DOHH2 (cell line): ENCODE data around the gene ACOX3.
A peak's percentile ranks its signal among the peaks of the same experiment; 100 is the strongest.

Experiments
- H3F3A ChIP-seq: fragments of 200-600 bp; sonication (generic), shearing (Covaris generic); 2 replicates; pipeline ENCODE4 v1.6.0; 2016; ENCODE audit warnings: antibody characterized with exemption, mild to moderate bottlenecking; ENCODE audit not compliant: control insufficient read depth, insufficient read depth
- H3K27ac ChIP-seq: fragments of 200-600 bp; sonication (generic); 2 replicates; pipeline ENCODE4 v1.5.1; 2014; ENCODE audit warnings: low read depth, mild to moderate bottlenecking, low read length, moderate library complexity
- H3K27me3 ChIP-seq: fragments of 200-600 bp; sonication (generic); 2 replicates; pipeline ENCODE4 v1.6.1; 2014; ENCODE audit warnings: mild to moderate bottlenecking, low read length, mixed read lengths; ENCODE audit not compliant: control insufficient read depth
- H3K36me3 ChIP-seq: fragments of 200-600 bp; sonication (generic); 2 replicates; pipeline ENCODE4 v1.6.1; 2014; ENCODE audit warnings: mild to moderate bottlenecking, low read length, moderate library complexity, mixed read lengths; ENCODE audit not compliant: control insufficient read depth
- H3K4me1 ChIP-seq: fragments of 200-600 bp; sonication (generic); 2 replicates; pipeline ENCODE4 v1.6.1; 2014; ENCODE audit warnings: mild to moderate bottlenecking, low read length, mixed read lengths; ENCODE audit not compliant: control insufficient read depth
- H3K4me2 ChIP-seq: fragments of 200-600 bp; sonication (generic); 2 replicates; pipeline ENCODE4 v1.6.0; 2014; ENCODE audit warnings: mild to moderate bottlenecking, low read length, moderate library complexity
- H3K4me3 ChIP-seq: fragments of 200-600 bp; sonication (generic); 2 replicates; pipeline ENCODE4 v1.5.1; 2014; ENCODE audit warnings: mild to moderate bottlenecking, low read length, mixed read lengths
- H3K79me2 ChIP-seq: fragments of 200-600 bp; sonication (generic); 2 replicates; pipeline ENCODE4 v1.6.1; 2014; ENCODE audit warnings: mild to moderate bottlenecking, low read length, mixed read lengths; ENCODE audit not compliant: control insufficient read depth
- H3K9me2 ChIP-seq: fragments of 200-600 bp; sonication (generic); replicated peaks from 2 replicates; pipeline ENCODE4 v1.6.1; 2014; ENCODE audit warnings: mild to moderate bottlenecking, low read length, mixed read lengths; ENCODE audit not compliant: control insufficient read depth
- H3K9me3 ChIP-seq: fragments of 200-600 bp; sonication (generic); 2 replicates; pipeline ENCODE4 v1.6.1; 2014; ENCODE audit warnings: antibody characterized with exemption, low read length, mixed read lengths; ENCODE audit not compliant: control insufficient read depth, insufficient read depth
- H4K20me1 ChIP-seq: fragments of 200-600 bp; sonication (generic); 2 replicates; pipeline ENCODE4 v1.6.0; 2014; ENCODE audit warnings: low read depth, mild to moderate bottlenecking, antibody characterized with exemption, low read length, moderate library complexity; ENCODE audit not compliant: control insufficient read depth, insufficient read depth
- EZH2phosphoT487 ChIP-seq: fragments of 200-600 bp; sonication (generic); IDR thresholded peaks from 2 replicates; pipeline ENCODE4 v1.6.1; 2017; ENCODE audit warnings: borderline replicate concordance, mild to moderate bottlenecking, antibody characterized with exemption, low read length, moderate library complexity, mixed read lengths
- TF ChIP-seq, protein P1 (sequence below): fragments of 200-600 bp; sonication (generic); IDR thresholded peaks from one replicate; pipeline ENCODE4 v1.5.1; 2014; ENCODE audit warnings: antibody characterized with exemption, mild to moderate bottlenecking, low read depth, low read length; ENCODE audit not compliant: poor library complexity, severe bottlenecking

The ACOX3 gene

DNA sequence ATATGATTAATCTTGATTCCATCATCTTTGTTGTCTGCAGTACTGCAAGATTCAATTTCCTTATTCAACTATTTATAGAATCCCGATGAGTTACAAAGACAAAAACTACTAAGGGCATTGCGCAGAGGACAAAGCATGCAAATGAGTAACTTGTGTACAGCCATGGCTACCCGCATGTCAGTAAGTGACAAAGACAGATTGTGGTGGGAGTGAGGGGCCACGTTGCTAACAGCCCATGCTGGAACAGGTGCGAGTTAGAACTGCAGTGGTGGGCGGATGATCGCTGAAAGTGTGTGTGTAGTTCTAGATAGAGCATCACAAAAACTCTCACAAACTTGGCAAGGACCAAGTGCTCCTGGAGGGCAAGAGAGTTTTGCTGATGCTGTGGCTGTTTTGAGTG, 49.5 kb downstream of the ACOX3 start:
- Histone ChIP-seq H3K9me3 (no peaks in the 10 kb centered on the region), H3K27me3 (no peaks in the 10 kb centered on the region), H4K20me1 (no peaks in the 10 kb centered on the region), H3K4me2 (peak overlapping the region; percentile 77), H3F3A (peaks cover 25% of the 10 kb centered on the region), H3K4me3 (peak overlapping the region; percentile 54), H3K9me2 (no peaks in the 10 kb centered on the region), H3K79me2 (no peaks in the 10 kb centered on the region), H3K4me1 (peaks cover 62% of the 10 kb centered on the region), H3K27ac (peak overlapping the region; percentile 97), H3K36me3 (peaks cover 20% of the 10 kb centered on the region)
- no peak for TF ChIP-seq EZH2phosphoT487
- TF ChIP-seq, protein P1, sequence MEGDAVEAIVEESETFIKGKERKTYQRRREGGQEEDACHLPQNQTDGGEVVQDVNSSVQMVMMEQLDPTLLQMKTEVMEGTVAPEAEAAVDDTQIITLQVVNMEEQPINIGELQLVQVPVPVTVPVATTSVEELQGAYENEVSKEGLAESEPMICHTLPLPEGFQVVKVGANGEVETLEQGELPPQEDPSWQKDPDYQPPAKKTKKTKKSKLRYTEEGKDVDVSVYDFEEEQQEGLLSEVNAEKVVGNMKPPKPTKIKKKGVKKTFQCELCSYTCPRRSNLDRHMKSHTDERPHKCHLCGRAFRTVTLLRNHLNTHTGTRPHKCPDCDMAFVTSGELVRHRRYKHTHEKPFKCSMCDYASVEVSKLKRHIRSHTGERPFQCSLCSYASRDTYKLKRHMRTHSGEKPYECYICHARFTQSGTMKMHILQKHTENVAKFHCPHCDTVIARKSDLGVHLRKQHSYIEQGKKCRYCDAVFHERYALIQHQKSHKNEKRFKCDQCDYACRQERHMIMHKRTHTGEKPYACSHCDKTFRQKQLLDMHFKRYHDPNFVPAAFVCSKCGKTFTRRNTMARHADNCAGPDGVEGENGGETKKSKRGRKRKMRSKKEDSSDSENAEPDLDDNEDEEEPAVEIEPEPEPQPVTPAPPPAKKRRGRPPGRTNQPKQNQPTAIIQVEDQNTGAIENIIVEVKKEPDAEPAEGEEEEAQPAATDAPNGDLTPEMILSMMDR, result no peak

DNA sequence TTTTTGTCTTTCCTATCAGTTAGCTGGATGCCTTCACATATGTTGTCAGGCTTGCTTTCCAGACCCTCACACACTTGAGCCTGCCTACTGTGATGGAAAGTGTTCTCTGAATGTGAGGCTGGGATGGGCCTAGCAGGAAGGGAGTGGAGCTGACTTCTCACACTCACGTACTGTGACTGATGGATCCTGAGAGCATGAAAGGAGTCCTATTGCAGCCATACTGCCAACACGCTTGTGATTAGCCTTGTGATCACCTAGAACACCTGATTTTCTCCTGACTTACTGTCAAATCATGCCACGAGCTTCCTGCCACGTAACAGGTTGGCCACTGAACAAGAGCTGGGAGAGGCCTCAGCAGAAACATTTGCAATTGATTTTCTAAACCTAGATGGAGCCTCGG, 49.9 kb downstream of the ACOX3 start:
- H3K4me3 ChIP-seq, result peak overlapping the region; percentile 58
- H4K20me1 ChIP-seq, result no peaks in the 10 kb centered on the region
- no peaks in the 10 kb centered on the region for H3K27me3 ChIP-seq
- H3K9me3 ChIP-seq, result no peaks in the 10 kb centered on the region
- peaks cover 25% of the 10 kb centered on the region for H3F3A ChIP-seq
- H3K4me1 ChIP-seq, result peaks cover 57% of the 10 kb centered on the region
- no peaks in the 10 kb centered on the region for H3K79me2 ChIP-seq
- H3K27ac ChIP-seq, result peak overlapping the region; percentile 97
- no peak for TF ChIP-seq EZH2phosphoT487
- H3K9me2 ChIP-seq, result no peaks in the 10 kb centered on the region
- peak overlapping the region; percentile 77 for H3K4me2 ChIP-seq
- H3K36me3 ChIP-seq, result peaks cover 20% of the 10 kb centered on the region

DNA sequence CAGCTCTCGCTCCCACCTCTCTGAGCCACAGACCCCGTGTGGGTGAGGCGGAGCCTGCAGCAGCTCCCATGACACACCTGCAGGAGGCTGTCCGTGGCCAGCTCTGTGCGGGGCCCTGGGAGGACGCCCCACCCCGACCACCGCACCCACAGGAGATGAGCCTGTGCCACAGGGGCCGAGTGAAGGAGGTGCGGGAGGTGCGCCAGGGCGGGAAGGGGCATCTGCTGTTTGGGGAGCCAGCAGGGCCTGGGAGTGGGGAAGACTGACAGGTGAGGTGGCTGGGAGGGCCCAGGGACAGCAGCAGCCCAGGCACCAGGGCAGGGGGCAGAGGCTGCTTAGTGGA, 52.0 kb downstream of the ACOX3 start:
- no peak overlapping the region for H3K4me2 ChIP-seq
- H3K4me3 ChIP-seq, result no peak overlapping the region
- H3K27me3 ChIP-seq, result no peaks in the 10 kb centered on the region
- no peaks in the 10 kb centered on the region for H3K9me2 ChIP-seq
- H3F3A ChIP-seq, result peaks cover 22% of the 10 kb centered on the region
- no peaks in the 10 kb centered on the region for H3K79me2 ChIP-seq
- no peak overlapping the region for H3K27ac ChIP-seq
- H3K4me1 ChIP-seq, result peaks cover 46% of the 10 kb centered on the region
- peaks cover 13% of the 10 kb centered on the region for H3K36me3 ChIP-seq
- no peaks in the 10 kb centered on the region for H4K20me1 ChIP-seq
- TF ChIP-seq EZH2phosphoT487, result no peak
- TF ChIP-seq, protein P1, result no peak
- H3K9me3 ChIP-seq, result no peaks in the 10 kb centered on the region

DNA sequence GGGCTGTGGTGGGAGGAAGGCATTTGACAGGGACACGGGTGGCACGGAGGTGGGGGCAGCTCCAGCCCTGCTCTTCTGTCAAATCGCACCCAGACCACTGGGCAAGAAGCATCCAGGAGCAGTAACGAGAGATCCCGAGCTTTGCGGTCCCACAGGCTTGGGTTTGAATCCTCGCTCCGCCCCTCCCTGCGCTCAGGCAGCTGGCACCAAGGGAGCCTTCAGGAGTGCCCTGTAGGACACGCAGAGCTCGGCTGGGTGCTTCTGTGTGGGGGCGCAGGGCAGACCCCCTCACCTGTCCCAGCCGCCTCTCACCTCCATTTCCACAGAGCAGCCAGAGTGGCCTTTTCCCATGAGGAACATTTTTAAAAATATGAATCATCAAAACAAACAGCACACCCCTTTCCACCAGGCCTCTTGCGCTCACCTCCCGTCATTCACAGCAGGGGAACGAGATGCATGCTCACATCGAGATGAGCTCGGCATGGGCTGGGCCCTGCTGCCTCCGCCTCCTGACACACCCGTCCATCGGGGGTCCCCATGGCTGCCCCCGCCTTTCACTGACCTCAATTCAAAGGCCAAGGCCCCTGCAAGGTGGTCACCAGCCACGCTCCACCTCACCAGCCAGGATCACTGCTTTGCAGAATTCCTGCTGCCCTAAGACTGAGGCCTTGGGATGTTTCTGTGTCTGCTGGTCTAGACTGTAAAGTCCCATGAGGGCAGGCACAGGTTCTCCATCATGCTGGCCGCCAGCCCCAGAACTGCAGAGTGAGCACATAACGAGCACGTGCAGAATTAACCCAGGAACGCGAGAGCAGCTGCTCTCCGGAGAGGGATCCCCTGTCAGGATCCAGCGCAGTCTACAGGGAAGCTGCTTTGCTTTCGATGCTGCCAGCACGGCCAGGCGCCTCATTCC, 52.7 kb downstream of the ACOX3 start:
- H3K4me1 ChIP-seq, result peaks cover 40% of the 10 kb centered on the region
- no peak for TF ChIP-seq EZH2phosphoT487
- TF ChIP-seq, protein P1, result no peak

More for the DNA sequence above, 52.7 kb downstream of the ACOX3 start:
- H3K79me2 ChIP-seq, result no peaks in the 10 kb centered on the region
- peaks cover 13% of the 10 kb centered on the region for H3K36me3 ChIP-seq
- H3K27ac ChIP-seq, result no peak overlapping the region
- H3K27me3 ChIP-seq, result no peaks in the 10 kb centered on the region
- no peaks in the 10 kb centered on the region for H3K9me3 ChIP-seq
- no peaks in the 10 kb centered on the region for H4K20me1 ChIP-seq
- H3K4me2 ChIP-seq, result no peak overlapping the region
- peaks cover 21% of the 10 kb centered on the region for H3F3A ChIP-seq
- no peaks in the 10 kb centered on the region for H3K9me2 ChIP-seq
- H3K4me3 ChIP-seq, result no peak overlapping the region
